ENCODE measurements around the gene HM13.

DNA sequence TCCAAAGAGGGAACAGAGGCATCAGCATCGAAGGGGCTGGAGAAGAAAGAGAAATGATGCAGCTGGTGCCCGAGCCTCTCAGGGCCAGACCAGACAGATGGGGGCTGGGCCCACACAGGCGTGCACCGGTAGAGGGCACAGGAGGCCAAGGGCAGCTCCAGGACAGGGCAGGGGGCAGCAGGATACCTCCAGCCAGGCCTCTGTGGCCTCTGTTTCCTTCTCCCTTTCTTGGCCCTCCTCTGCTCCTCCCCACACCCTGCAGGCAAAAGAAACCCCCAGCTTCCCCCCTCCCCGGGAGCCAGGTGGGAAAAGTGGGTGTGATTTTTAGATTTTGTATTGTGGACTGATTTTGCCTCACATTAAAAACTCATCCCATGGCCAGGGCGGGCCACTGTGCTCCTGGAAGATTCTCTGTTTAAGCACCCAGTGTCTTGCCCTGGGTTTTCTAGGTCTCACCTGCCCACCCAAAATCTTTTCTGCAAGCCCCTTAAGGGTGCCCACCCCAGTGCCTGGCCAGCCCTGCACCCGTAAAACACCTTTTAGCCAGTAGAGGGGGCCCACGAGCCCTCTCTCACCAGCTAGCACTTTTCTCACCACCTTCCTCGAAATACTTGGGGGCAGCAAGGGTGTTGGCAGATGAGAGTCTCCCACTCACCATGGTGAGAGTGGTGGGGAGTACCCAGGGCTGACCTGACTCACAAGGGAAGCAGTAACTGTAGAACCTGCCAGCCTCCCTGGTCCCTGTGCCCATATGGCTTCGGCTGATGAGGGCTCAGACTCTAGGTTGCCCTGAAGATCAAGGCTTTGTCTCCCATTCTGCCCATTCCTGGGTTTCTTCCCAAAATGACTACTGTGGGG is 55.1 kb downstream of the HM13 start:
- TF ChIP-seq, protein P1, sequence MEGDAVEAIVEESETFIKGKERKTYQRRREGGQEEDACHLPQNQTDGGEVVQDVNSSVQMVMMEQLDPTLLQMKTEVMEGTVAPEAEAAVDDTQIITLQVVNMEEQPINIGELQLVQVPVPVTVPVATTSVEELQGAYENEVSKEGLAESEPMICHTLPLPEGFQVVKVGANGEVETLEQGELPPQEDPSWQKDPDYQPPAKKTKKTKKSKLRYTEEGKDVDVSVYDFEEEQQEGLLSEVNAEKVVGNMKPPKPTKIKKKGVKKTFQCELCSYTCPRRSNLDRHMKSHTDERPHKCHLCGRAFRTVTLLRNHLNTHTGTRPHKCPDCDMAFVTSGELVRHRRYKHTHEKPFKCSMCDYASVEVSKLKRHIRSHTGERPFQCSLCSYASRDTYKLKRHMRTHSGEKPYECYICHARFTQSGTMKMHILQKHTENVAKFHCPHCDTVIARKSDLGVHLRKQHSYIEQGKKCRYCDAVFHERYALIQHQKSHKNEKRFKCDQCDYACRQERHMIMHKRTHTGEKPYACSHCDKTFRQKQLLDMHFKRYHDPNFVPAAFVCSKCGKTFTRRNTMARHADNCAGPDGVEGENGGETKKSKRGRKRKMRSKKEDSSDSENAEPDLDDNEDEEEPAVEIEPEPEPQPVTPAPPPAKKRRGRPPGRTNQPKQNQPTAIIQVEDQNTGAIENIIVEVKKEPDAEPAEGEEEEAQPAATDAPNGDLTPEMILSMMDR (IDR thresholded peaks at IDR 0.05): peak; percentile 72 to 83 (median 72)
- no peak for TF ChIP-seq POLR2A (IDR thresholded peaks at IDR 0.05)

All from prostate gland (tissue), 2 donors.